PFSK-1 (cell line): ENCODE results near the gene PGR.

ENCODE experiments used
- POLR2AphosphoS5 ChIP-seq: IDR thresholded peaks from 2 replicates; pipeline ENCODE4 v1.6.1; 2012; ENCODE audit warnings: low read depth, mild to moderate bottlenecking, control low read depth, low read length, moderate library complexity
- REST ChIP-seq, 2 experiments: IDR thresholded peaks; 2 replicates each; pipeline versions ENCODE4 v1.6.1 to v1.8.0; 2011 to 2012; ENCODE audit warnings: low read depth in 2 of 2, low read length in 2 of 2, control low read depth in 1 of 2, inconsistent platforms in 1 of 2, mild to moderate bottlenecking in 1 of 2, moderate library complexity in 1 of 2; ENCODE audit not compliant: insufficient read depth in 1 of 2
- TAF1 ChIP-seq: IDR thresholded peaks from 2 replicates; pipeline ENCODE4 v1.6.1; 2012; ENCODE audit warnings: low read length, control low read depth, borderline replicate concordance; ENCODE audit not compliant: insufficient read depth

GRCh38 chr11:101008961-101009689 is 120.5 kb downstream of the PGR start:
- TF ChIP-seq POLR2AphosphoS5 (no peak), TAF1 (no peak), REST (IDR thresholded peaks at IDR 0.05; ENCODE audit: insufficient read depth in 1 of 2, low read depth in 2 of 2, low read length in 2 of 2) (no peak)
